ENCODE results near the gene PVR. TPM values are rescaled to one million over a fixed set of nuclear protein-coding genes. Genes with fewer than 3 reads are reported as not detected.

The PVR gene
- total RNA-seq, 4 donors from 2014 or later, result 27.1 to 58.5 (median 33.4) TPM

DNA sequence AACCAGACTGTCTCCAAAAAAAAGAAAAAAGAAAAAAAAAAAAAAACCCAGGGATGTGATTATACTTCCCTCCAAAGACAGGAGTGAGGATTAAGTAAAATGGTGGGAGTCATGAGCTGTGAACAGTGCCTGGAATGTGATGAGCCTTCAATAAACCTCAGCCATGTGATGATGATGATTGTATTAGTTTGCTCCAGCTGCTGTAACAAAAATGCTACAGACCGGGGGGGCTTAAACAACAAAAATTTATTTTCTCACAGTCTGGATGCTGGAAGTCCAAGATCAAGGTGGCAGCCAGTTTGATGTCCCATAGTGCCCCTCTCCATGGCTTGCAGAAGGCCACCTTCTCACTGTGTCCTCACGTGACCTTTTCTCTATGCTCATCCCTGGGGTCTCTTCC lies 8.9 kb upstream of the PVR start:
- 100% methylated on average over 2 of the region's 2 CpGs; no CpG with 5 or more reads in 1 of the 2 donors for WGBS, 2 donors (ENCODE audit: low coverage in 1 of 2)
- TF ChIP-seq POLR2AphosphoS5 (IDR thresholded peaks at IDR 0.05), result no peak
- no peak for TF ChIP-seq POLR2A (IDR thresholded peaks at IDR 0.05)
- TF ChIP-seq, protein P1, sequence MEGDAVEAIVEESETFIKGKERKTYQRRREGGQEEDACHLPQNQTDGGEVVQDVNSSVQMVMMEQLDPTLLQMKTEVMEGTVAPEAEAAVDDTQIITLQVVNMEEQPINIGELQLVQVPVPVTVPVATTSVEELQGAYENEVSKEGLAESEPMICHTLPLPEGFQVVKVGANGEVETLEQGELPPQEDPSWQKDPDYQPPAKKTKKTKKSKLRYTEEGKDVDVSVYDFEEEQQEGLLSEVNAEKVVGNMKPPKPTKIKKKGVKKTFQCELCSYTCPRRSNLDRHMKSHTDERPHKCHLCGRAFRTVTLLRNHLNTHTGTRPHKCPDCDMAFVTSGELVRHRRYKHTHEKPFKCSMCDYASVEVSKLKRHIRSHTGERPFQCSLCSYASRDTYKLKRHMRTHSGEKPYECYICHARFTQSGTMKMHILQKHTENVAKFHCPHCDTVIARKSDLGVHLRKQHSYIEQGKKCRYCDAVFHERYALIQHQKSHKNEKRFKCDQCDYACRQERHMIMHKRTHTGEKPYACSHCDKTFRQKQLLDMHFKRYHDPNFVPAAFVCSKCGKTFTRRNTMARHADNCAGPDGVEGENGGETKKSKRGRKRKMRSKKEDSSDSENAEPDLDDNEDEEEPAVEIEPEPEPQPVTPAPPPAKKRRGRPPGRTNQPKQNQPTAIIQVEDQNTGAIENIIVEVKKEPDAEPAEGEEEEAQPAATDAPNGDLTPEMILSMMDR (IDR thresholded peaks at IDR 0.05), result no peak
- TF ChIP-seq EP300 (IDR thresholded peaks at IDR 0.05), result no peak
- Histone ChIP-seq H3K4me3 (no peak overlapping the region), H3K27ac (no peak overlapping the region), H3K9me3 (no peaks in the 10 kb centered on the region), H3K27me3 (peaks cover 25% of the 10 kb centered on the region), H3K36me3 (no peaks in the 10 kb centered on the region), H3K4me1 (no peaks in the 10 kb centered on the region)
- ATAC-seq, result no peak

DNA sequence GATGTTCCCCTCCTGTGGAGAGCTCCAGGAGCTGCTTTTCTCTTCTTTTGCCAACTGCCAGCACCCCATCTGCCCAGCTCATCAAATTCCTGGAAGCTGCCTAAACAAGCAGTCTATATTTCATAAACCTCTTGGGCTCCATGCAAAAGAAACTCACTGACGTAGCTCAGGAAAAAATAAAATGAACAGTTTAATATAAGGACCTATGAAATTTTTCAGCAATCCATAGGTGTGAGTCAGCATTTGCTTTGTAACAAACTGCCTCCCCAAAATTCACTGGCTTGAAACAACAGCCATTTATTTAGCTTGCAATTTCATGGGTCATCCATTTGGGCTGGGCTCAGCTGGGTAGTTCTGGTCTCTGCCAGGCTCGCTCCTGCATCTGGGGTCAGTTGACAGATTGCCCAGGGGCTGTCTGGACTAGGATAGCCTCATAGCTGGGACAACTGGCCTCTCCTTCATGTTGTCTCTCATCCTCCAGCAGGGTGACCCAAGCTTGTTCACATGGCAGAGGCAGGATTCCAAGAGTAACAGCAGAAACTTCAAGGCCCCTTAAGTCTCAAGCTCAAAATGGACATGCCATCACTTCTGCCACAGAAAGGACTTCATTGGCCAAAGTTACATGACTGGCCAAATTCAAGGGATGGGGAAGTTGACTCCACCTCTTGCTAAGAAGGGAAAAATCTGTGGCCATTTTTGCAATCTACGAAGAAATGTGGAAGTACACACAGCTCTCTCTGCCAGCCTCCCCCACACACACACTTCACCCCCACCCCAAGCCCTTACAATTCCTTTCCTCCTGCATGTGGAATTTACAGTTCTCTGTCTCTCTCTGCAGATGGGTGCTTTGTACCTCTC lies 7.9 kb upstream of the PVR start:
- WGBS, 2 donors (ENCODE audit: low coverage in 1 of 2), result 55 to 78% methylated on average over 1 to 2 of the region's 3 CpGs
- ATAC-seq, result no peak

DNA sequence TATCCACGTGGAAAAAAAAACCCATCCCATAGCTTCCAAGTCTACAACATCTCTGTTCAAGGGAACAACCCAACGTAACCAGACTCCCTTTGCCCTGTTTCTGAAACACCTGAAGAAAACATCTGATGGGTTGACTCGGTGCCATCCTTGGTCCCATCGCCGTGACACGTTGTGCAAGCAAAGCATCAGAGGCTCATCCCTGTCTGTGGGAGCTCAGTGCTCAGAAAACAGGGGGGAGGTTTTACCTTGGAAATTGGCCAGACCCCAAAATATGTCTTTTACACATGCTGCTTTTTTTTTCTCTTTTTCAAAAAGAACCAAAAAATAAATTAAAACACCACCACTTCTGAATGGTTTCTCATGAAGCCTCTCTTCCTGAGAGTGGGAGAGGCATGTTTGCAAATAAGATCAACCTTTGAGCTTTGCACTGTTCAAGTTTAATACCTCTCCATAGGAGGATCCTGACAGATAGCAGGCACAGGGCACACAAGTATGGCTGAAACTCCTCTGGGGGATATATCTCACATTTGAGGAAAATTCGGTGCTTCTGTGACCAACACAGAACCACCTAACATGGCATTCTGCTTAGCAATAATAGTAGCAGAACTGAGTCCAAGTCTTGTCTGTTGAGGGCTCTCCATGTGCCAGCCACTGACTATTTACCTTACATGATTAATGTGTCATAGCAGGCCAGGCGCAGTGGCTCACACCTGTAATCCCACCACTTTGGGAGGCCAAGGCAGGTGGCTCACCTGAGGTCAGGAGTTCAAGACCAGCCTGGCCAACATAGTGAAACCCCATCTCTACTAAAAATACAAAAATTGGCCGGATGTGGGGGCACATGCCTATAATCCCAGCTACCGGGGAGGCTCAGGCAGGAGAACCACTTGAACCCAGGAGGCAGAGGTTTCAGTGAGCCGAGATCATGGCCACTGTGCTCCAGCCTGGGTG lies 7.0 kb upstream of the PVR start:
- 67 to 69% methylated on average over 3 to 9 of the region's 11 CpGs for WGBS, 2 donors (ENCODE audit: low coverage in 1 of 2)
- no peak for ATAC-seq
- H3K27me3 ChIP-seq, result peaks cover 25% of the 10 kb centered on the region
- H3K4me3 ChIP-seq, result no peak overlapping the region
- no peaks in the 10 kb centered on the region for H3K36me3 ChIP-seq
- no peak overlapping the region for H3K27ac ChIP-seq
- no peaks in the 10 kb centered on the region for H3K9me3 ChIP-seq
- no peak for TF ChIP-seq POLR2A (IDR thresholded peaks at IDR 0.05)
- TF ChIP-seq POLR2AphosphoS5 (IDR thresholded peaks at IDR 0.05), result no peak
- no peak for TF ChIP-seq EP300 (IDR thresholded peaks at IDR 0.05)
- TF ChIP-seq, protein P1 (IDR thresholded peaks at IDR 0.05), result no peak
- no peaks in the 10 kb centered on the region for H3K4me1 ChIP-seq

More for the DNA sequence above, 7.9 kb upstream of the PVR start:
- Histone ChIP-seq H3K4me3 (no peak overlapping the region), H3K4me1 (no peaks in the 10 kb centered on the region), H3K27ac (no peak overlapping the region), H3K9me3 (no peaks in the 10 kb centered on the region), H3K27me3 (peaks cover 25% of the 10 kb centered on the region), H3K36me3 (no peaks in the 10 kb centered on the region)
- TF ChIP-seq, protein P1 (IDR thresholded peaks at IDR 0.05), result no peak
- TF ChIP-seq EP300 (IDR thresholded peaks at IDR 0.05), result no peak
- no peak for TF ChIP-seq POLR2AphosphoS5 (IDR thresholded peaks at IDR 0.05)

DNA sequence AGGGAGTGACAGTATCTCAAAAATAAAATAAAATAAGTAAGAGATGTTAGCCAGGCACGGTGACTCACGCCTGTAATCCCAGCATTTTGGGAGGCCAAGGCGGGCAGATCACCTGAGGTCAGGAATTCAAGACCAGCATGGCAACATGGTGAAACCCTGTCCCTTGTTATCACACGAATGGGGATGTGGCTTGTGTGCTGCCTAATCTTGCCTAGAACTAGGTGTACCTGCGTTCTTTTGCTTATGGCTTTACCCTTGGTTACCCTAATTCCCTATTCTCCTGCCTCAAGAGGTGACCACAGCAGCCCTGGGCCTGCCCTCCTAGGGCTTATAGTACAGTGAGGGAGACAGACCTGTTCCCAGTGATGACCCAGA lies 6.3 kb upstream of the PVR start:
- Histone ChIP-seq H3K36me3 (no peaks in the 10 kb centered on the region), H3K4me1 (no peaks in the 10 kb centered on the region), H3K4me3 (no peak overlapping the region), H3K27ac (no peak overlapping the region), H3K27me3 (peaks cover 25% of the 10 kb centered on the region), H3K9me3 (no peaks in the 10 kb centered on the region)
- no CpG with 5 or more reads among the region's 5 CpGs for WGBS, 2 donors (ENCODE audit: low coverage in 1 of 2)
- no peak for ATAC-seq
- TF ChIP-seq POLR2AphosphoS5 (IDR thresholded peaks at IDR 0.05) (no peak), POLR2A (IDR thresholded peaks at IDR 0.05) (no peak)

DNA sequence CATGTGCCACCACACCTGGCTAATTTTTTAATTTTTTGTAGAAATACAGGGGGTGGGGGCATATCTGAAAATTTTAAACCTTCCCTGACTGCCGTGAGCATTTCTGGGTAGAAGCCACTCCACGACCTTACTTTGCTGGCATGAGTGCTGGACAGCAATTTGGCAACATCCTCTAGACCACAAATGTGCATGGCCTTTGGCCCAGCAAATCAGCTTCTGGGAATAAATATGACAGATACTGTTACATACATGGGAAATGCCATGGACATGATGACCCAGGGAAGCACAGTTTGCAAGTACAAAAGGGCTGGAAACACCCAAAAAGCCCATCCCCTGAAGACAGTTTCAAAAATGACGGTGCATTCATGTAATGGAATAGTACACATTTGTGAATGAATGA lies 3.2 kb upstream of the PVR start:
- no peak overlapping the region for H3K4me3 ChIP-seq
- H3K4me1 ChIP-seq, result peaks cover 0 to 13% (median 2%) of the 10 kb centered on the region in 3 donors
- TF ChIP-seq, protein P1 (IDR thresholded peaks at IDR 0.05), result no peak
- TF ChIP-seq EP300 (IDR thresholded peaks at IDR 0.05) (no peak), POLR2AphosphoS5 (IDR thresholded peaks at IDR 0.05) (no peak), POLR2A (IDR thresholded peaks at IDR 0.05) (no peak)
- no peaks in the 10 kb centered on the region for H3K36me3 ChIP-seq
- H3K27ac ChIP-seq, result no peak overlapping the region
- no peaks in the 10 kb centered on the region for H3K9me3 ChIP-seq
- peaks cover 17% of the 10 kb centered on the region for H3K27me3 ChIP-seq
- 82 to 100% methylated on average over 1 of the region's 3 CpGs for WGBS, 2 donors (ENCODE audit: low coverage in 1 of 2)
- ATAC-seq, result no peak

Data from gastroesophageal sphincter (tissue), 4 donors.